ENCODE measurements around the gene HMOX2. TPM values are rescaled to one million over a fixed set of nuclear protein-coding genes. Genes with fewer than 3 reads are reported as not detected.

The HMOX2 gene
- total and polyA plus RNA-seq, 2 of the 13 experiments (the other 11 are each of a cell fraction or from before 2014, with no cell fraction given) = 60.3 to 70.4 TPM

DNA sequence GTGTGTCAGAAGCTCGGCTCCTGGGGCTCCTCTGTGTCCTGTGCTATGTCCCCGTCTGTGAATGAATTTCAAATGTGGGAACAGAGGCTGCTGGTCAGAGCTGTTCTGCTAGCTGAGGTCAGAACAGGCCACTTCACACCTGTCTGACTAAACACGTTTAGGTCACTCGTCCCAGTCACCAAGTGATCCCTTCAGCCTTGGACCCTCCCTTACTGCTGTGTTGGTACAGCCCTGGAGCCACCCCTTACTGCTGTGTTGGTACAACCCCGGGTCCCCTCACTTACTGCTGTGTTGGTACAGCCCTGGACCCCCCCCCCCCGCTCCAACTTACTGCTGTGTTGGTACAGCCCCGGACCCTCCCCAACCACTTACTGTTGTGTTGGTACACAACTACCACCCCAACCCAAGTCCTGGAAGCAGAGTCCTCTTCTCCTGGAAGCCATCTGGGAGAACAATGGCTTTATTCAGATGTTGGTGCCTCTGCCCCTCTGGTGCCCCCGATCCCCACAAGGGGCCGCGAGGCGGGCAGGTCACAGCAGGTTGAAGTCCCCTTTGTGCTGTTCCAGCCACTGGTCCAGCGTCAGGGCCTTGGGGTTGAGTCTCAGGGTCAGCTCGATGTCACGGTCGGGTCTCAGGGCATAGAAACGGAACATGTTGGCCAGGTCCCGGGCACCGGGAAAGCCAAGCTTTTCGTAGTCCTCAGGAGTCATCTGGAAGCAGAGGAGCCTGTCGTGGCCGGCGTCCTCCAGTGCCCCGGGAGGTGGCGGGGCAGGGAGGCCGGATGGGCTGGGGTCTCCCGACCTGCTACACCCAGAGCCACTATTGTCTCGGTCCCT lies 14.7 kb upstream of the HMOX2 start (continued):
- TF ChIP-seq, protein P1, sequence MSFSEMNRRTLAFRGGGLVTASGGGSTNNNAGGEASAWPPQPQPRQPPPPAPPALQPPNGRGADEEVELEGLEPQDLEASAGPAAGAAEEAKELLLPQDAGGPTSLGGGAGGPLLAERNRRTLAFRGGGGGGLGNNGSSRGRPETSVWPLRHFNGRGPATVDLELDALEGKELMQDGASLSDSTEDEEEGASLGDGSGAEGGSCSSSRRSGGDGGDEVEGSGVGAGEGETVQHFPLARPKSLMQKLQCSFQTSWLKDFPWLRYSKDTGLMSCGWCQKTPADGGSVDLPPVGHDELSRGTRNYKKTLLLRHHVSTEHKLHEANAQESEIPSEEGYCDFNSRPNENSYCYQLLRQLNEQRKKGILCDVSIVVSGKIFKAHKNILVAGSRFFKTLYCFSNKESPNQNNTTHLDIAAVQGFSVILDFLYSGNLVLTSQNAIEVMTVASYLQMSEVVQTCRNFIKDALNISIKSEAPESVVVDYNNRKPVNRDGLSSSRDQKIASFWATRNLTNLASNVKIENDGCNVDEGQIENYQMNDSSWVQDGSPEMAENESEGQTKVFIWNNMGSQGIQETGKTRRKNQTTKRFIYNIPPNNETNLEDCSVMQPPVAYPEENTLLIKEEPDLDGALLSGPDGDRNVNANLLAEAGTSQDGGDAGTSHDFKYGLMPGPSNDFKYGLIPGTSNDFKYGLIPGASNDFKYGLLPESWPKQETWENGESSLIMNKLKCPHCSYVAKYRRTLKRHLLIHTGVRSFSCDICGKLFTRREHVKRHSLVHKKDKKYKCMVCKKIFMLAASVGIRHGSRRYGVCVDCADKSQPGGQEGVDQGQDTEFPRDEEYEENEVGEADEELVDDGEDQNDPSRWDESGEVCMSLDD (CRISPR knock-in tag; IDR thresholded peaks at IDR 0.05; ENCODE audit: borderline replicate concordance) = peak; percentile 93
- peak; percentile 93 for TF ChIP-seq ZMYM2 (CRISPR knock-in tag; IDR thresholded peaks at IDR 0.05)
- no peak for TF ChIP-seq XBP1 (CRISPR knock-in tag; IDR thresholded peaks at IDR 0.05)
- no peak; the same call in none of the 2 replicates for TF ChIP-seq SP4 (CRISPR knock-in tag; IDR thresholded peaks at IDR 0.05)
- TF ChIP-seq GFI1 (CRISPR knock-in tag; IDR thresholded peaks at IDR 0.05; ENCODE audit: borderline replicate concordance) = peak; percentile 62; the same call in 1 of the 2 replicates
- no peak for TF ChIP-seq ZNF607 (CRISPR knock-in tag; IDR thresholded peaks at IDR 0.05; ENCODE audit: borderline replicate concordance)
- TF ChIP-seq, protein P2, sequence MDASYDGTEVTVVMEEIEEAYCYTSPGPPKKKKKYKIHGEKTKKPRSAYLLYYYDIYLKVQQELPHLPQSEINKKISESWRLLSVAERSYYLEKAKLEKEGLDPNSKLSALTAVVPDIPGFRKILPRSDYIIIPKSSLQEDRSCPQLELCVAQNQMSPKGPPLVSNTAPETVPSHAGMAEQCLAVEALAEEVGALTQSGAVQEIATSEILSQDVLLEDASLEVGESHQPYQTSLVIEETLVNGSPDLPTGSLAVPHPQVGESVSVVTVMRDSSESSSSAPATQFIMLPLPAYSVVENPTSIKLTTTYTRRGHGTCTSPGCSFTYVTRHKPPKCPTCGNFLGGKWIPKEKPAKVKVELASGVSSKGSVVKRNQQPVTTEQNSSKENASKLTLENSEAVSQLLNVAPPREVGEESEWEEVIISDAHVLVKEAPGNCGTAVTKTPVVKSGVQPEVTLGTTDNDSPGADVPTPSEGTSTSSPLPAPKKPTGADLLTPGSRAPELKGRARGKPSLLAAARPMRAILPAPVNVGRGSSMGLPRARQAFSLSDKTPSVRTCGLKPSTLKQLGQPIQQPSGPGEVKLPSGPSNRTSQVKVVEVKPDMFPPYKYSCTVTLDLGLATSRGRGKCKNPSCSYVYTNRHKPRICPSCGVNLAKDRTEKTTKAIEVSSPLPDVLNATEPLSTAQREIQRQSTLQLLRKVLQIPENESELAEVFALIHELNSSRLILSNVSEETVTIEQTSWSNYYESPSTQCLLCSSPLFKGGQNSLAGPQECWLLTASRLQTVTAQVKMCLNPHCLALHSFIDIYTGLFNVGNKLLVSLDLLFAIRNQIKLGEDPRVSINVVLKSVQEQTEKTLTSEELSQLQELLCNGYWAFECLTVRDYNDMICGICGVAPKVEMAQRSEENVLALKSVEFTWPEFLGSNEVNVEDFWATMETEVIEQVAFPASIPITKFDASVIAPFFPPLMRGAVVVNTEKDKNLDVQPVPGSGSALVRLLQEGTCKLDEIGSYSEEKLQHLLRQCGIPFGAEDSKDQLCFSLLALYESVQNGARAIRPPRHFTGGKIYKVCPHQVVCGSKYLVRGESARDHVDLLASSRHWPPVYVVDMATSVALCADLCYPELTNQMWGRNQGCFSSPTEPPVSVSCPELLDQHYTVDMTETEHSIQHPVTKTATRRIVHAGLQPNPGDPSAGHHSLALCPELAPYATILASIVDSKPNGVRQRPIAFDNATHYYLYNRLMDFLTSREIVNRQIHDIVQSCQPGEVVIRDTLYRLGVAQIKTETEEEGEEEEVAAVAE (CRISPR knock-in tag; IDR thresholded peaks at IDR 0.05; ENCODE audit: borderline replicate concordance) = peak; percentile 10; the same call in 1 of the 2 replicates
- TF ChIP-seq, protein P3, sequence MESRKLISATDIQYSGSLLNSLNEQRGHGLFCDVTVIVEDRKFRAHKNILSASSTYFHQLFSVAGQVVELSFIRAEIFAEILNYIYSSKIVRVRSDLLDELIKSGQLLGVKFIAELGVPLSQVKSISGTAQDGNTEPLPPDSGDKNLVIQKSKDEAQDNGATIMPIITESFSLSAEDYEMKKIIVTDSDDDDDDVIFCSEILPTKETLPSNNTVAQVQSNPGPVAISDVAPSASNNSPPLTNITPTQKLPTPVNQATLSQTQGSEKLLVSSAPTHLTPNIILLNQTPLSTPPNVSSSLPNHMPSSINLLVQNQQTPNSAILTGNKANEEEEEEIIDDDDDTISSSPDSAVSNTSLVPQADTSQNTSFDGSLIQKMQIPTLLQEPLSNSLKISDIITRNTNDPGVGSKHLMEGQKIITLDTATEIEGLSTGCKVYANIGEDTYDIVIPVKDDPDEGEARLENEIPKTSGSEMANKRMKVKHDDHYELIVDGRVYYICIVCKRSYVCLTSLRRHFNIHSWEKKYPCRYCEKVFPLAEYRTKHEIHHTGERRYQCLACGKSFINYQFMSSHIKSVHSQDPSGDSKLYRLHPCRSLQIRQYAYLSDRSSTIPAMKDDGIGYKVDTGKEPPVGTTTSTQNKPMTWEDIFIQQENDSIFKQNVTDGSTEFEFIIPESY (CRISPR knock-in tag; IDR thresholded peaks at IDR 0.05) = no peak
- TF ChIP-seq HNRNPK (IDR thresholded peaks at IDR 0.05; ENCODE audit: low read depth, low read length, poor library complexity, severe bottlenecking) = no peak
